HG03025 (cell line): ENCODE results near the gene PROK2.

Experiments used
- ATAC-seq: cut with Tn5 transposase; IDR thresholded peaks from one replicate; pipeline ENCODE4 v1.9.1; 2021; ENCODE audit warnings: mild to moderate bottlenecking, moderate library complexity; ENCODE audit not compliant: unreplicated experiment, low FRiP score

Gene PROK2

GRCh38 chr3:71784914-71785531, at the start of gene PROK2:
Gene PROK2, minus strand, starts transcription at chr3:71785148. Its CDS starts 96 bp downstream, at chr3:71785052.
- no peak for ATAC-seq

GRCh38 chr3:71831599-71831998, 46.7 kb upstream of the PROK2 start:
- ATAC-seq, result no peak

- no peak for ATAC-seq
These were observed 40.8 kb upstream of the PROK2 start for GRCh38 chr3:71825551-71826283.

GRCh38 chr3:71821116-71821515, 36.2 kb upstream of the PROK2 start:
- no peak for ATAC-seq

- ATAC-seq, result no peak
These were observed 32.3 kb upstream of the PROK2 start for GRCh38 chr3:71817262-71817661.

- ATAC-seq, result no peak
These were observed 31.8 kb upstream of the PROK2 start for GRCh38 chr3:71816767-71817156.

- no peak for ATAC-seq
These were observed 30.6 kb upstream of the PROK2 start for GRCh38 chr3:71815340-71816067.

- no peak for ATAC-seq
These were observed 28.8 kb upstream of the PROK2 start for GRCh38 chr3:71813704-71814103.

GRCh38 chr3:71813073-71813472, 28.1 kb upstream of the PROK2 start:
- ATAC-seq, result no peak

GRCh38 chr3:71810056-71810455, 25.1 kb upstream of the PROK2 start:
- no peak for ATAC-seq

- ATAC-seq, result no peak
These were observed 24.5 kb upstream of the PROK2 start for GRCh38 chr3:71809321-71810026.

GRCh38 chr3:71806736-71807135, 21.8 kb upstream of the PROK2 start:
- no peak for ATAC-seq

GRCh38 chr3:71805691-71806090, 20.7 kb upstream of the PROK2 start:
- no peak for ATAC-seq

GRCh38 chr3:71805199-71805598, 20.3 kb upstream of the PROK2 start:
- ATAC-seq, result no peak

GRCh38 chr3:71803248-71803647, 18.3 kb upstream of the PROK2 start:
- no peak for ATAC-seq

- ATAC-seq, result no peak
These were observed 17.0 kb upstream of the PROK2 start for GRCh38 chr3:71801986-71802385.

- no peak for ATAC-seq
These were observed 15.1 kb upstream of the PROK2 start for GRCh38 chr3:71800023-71800422.

- no peak for ATAC-seq
These were observed 12.5 kb upstream of the PROK2 start for GRCh38 chr3:71797455-71797854.

GRCh38 chr3:71796290-71796689, 11.3 kb upstream of the PROK2 start:
- no peak for ATAC-seq

- no peak for ATAC-seq
These were observed 6.7 kb upstream of the PROK2 start for GRCh38 chr3:71791634-71792033.

GRCh38 chr3:71789922-71790321, 5.0 kb upstream of the PROK2 start:
- no peak for ATAC-seq
